ENCODE measurements around the gene STX19.

- no peak for TF ChIP-seq CTCF (conservative IDR thresholded peaks at IDR 0.05; ENCODE audit: low read depth, low read length)
- no peak for TF ChIP-seq EZH2 (IDR thresholded peaks at IDR 0.05; ENCODE audit: low read length, unreplicated experiment)
- TF ChIP-seq EZH2phosphoT487 (IDR thresholded peaks at IDR 0.05; ENCODE audit: borderline replicate concordance, low read length), result no peak
These were observed 35.2 kb upstream of the STX19 start for GRCh38 chr3:94063496-94064119.
